K562 (cell line): Measurements from ENCODE around the gene ATM. TPM values are rescaled to one million over a fixed set of nuclear protein-coding genes. Genes with fewer than 3 reads are reported as not detected.

ENCODE experiments used
- CBX3 ChIP-seq, 2 experiments: IDR thresholded peaks; 1 replicate in 1 of 2; 2 replicates in 1 of 2; pipeline ENCODE4 v1.6.1; 2012; ENCODE audit warnings: inconsistent platforms in 2 of 2, low read length in 2 of 2, borderline replicate concordance in 1 of 2, control low read depth in 1 of 2
- CEBPB ChIP-seq: fragments of 450-650 bp; IDR thresholded peaks from 2 replicates; pipeline ENCODE4 v1.6.1; 2016; ENCODE audit warnings: missing genetic modification characterization, missing compliant biosample characterization
- CTBP1 ChIP-seq: fragments of 450-650 bp; IDR thresholded peaks from 2 replicates; pipeline ENCODE4 v1.6.1; 2016; ENCODE audit warnings: borderline replicate concordance
- DLX4 ChIP-seq: fragments of 250-450 bp; sonication (Bioruptor Pico); IDR thresholded peaks from 2 replicates; pipeline ENCODE4 v1.6.1; 2021; ENCODE audit warnings: mild to moderate bottlenecking
- E4F1 ChIP-seq: fragments of 250-450 bp; sonication (Bioruptor Pico); IDR thresholded peaks from 2 replicates; pipeline ENCODE4 v1.5.0; 2021; ENCODE audit warnings: mild to moderate bottlenecking, borderline replicate concordance
- HCFC1 ChIP-seq: IDR thresholded peaks from 2 replicates; pipeline ENCODE4 v1.6.1; 2012; ENCODE audit warnings: low read depth, low read length, improper control_type of control experiment
- HDAC3 ChIP-seq: fragments of 450-650 bp; IDR thresholded peaks from 2 replicates; pipeline ENCODE4 v1.6.1; 2018; ENCODE audit warnings: borderline replicate concordance, mild to moderate bottlenecking, moderate library complexity; ENCODE audit not compliant: partially characterized antibody
- HDAC8 ChIP-seq: fragments of 450-650 bp; IDR thresholded peaks from 2 replicates; pipeline ENCODE4 v1.6.1; 2016; ENCODE audit warnings: mild to moderate bottlenecking, missing genetic modification characterization, moderate library complexity, missing compliant biosample characterization
- HEY1 ChIP-seq: fragments of 250-450 bp; sonication (Bioruptor Pico); IDR thresholded peaks from 2 replicates; pipeline ENCODE4 v1.5.0; 2020; ENCODE audit warnings: mild to moderate bottlenecking, moderate library complexity, borderline replicate concordance
- KDM5B ChIP-seq: fragments of 200-600 bp; sonication (generic); IDR thresholded peaks from 2 replicates; pipeline ENCODE4 v1.6.1; 2012; ENCODE audit warnings: low read depth, mild to moderate bottlenecking, moderate library complexity, low read length, control low read depth, inconsistent platforms; ENCODE audit not compliant: insufficient replicate concordance
- MECOM ChIP-seq: fragments of 250-450 bp; sonication (Bioruptor Pico); IDR thresholded peaks from 2 replicates; pipeline ENCODE4 v1.8.0; 2022; ENCODE audit warnings: inconsistent platforms
- MTA3 ChIP-seq: fragments of 450-650 bp; formaldehyde crosslinking; IDR thresholded peaks from 2 replicates; pipeline ENCODE4 v1.6.1; 2017; ENCODE audit warnings: mild to moderate bottlenecking, borderline replicate concordance
- NCOR1 ChIP-seq: fragments of 450-650 bp; IDR thresholded peaks from 2 replicates; pipeline ENCODE4 v1.6.1; 2016; ENCODE audit warnings: mild to moderate bottlenecking, moderate library complexity
- NR2F6 ChIP-seq: fragments of 450-650 bp; formaldehyde crosslinking; IDR thresholded peaks from 2 replicates; pipeline ENCODE4 v1.4.0; 2020; ENCODE audit warnings: mild to moderate bottlenecking
- NR4A1 ChIP-seq, 2 experiments: fragments of 250-450 bp in 1 of 2; fragments of 450-650 bp in 1 of 2; sonication (Bioruptor Pico) in 1 of 2; IDR thresholded peaks; 2 replicates each; pipeline versions ENCODE4 v1.4.0 to v1.6.1; 2016 to 2020; ENCODE audit warnings: mild to moderate bottlenecking in 2 of 2, missing compliant biosample characterization in 1 of 2, missing genetic modification characterization in 1 of 2, moderate library complexity in 1 of 2
- PYGO2 ChIP-seq: fragments of 450-650 bp; IDR thresholded peaks from 2 replicates; pipeline ENCODE4 v1.6.1; 2016; ENCODE audit warnings: mild to moderate bottlenecking, missing genetic modification characterization, moderate library complexity, missing compliant biosample characterization
- RAD51 ChIP-seq: fragments of 450-650 bp; IDR thresholded peaks from 2 replicates; pipeline ENCODE4 v1.7.1; 2016; ENCODE audit warnings: low read depth, mild to moderate bottlenecking, borderline replicate concordance
- RCOR1 ChIP-seq, 2 experiments: IDR thresholded peaks; 2 replicates each; pipeline ENCODE4 v1.6.1; 2012; ENCODE audit warnings: low read depth in 2 of 2, low read length in 2 of 2, borderline replicate concordance in 1 of 2, improper control_type of control experiment in 1 of 2
- SOX6 ChIP-seq: fragments of 450-650 bp; IDR thresholded peaks from 2 replicates; pipeline ENCODE4 v1.6.1; 2014; ENCODE audit warnings: mild to moderate bottlenecking
- SP1 ChIP-seq: sonication (generic); formaldehyde crosslinking; IDR thresholded peaks from 2 replicates; pipeline ENCODE4 v1.8.1; 2022; ENCODE audit warnings: mild to moderate bottlenecking, missing genetic modification reagents
- TCF7L2 ChIP-seq: fragments of 150-350 bp; IDR thresholded peaks from 2 replicates; pipeline ENCODE4 v1.6.1; 2016; ENCODE audit warnings: low read depth, mild to moderate bottlenecking, low read length, moderate library complexity
- ZFP36 ChIP-seq: fragments of 150-350 bp; IDR thresholded peaks from 2 replicates; pipeline ENCODE4 v1.6.1; 2018; ENCODE audit warnings: low read length, low read depth; ENCODE audit not compliant: partially characterized antibody
- ZNF347 ChIP-seq: fragments of 450-650 bp; formaldehyde crosslinking; IDR thresholded peaks from 2 replicates; pipeline ENCODE4 v1.4.0; 2020; ENCODE audit warnings: low read depth, mild to moderate bottlenecking, moderate library complexity
- ZNF398 ChIP-seq: fragments of 250-450 bp; sonication (Bioruptor Pico); IDR thresholded peaks from 2 replicates; pipeline ENCODE4 v1.8.0; 2021; ENCODE audit warnings: moderate library complexity, mild to moderate bottlenecking, inconsistent platforms
- polyA plus RNA-seq, 8 experiments: library from polyadenylated mRNA; depleted of rRNA in 4 of 8; stranded (reverse) in 5 of 8; unstranded in 3 of 8; fragments of >200 nt; fragmentation: Nextera tagmentation in 2 of 8; fragmentation: Illumina TruSeq in 1 of 8; extraction: Ambion mirVana in 2 of 8; extraction: Trizol in 1 of 8; gene quantifications; 2 replicates each; pipeline versions ENCODE4 v1.2.1 to v1.2.3, GENCODE V29; 2011 to 2014; ENCODE audit warnings: inconsistent platforms in 1 of 8, missing spikeins in 1 of 8
- total RNA-seq, 7 experiments: library from RNA; depleted of rRNA in 6 of 7; stranded (reverse); fragments of >200 nt in 6 of 7; fragmentation: Illumina TruSeq in 2 of 7; extraction: Trizol in 2 of 7; gene quantifications; 2 replicates each; pipeline versions ENCODE4 v1.2.1 to v1.2.3, GENCODE V29; 2011 to 2021; ENCODE audit warnings: low replicate concordance in 1 of 7

ATM gene
- total and polyA plus RNA-seq, 9 of the 15 experiments (the other 6 are each of a cell fraction or from before 2014, with no cell fraction given): 8.3 to 46.8 (median 26.2) TPM

GRCh38 chr11:108223348-108224149 lies 682 bp downstream of the ATM start (continued):
- TF ChIP-seq ZNF398 (no peak), HEY1 (CRISPR knock-in tag) (peak; percentile 98), HCFC1 (no peak), E4F1 (no peak), TCF7L2 (no peak), SOX6 (peak; percentile 94), CBX3 (IDR thresholded peaks at IDR 0.05; ENCODE audit: borderline replicate concordance in 1 of 2, low read length in 2 of 2) (peak in 1 of 2 experiments; percentile 29; a peak in 1 of 3 replicates), MTA3 (peak; percentile 17; the same call in 1 of the 2 replicates), CEBPB (tag) (no peak; the same call in 1 of the 2 replicates), ZFP36 (no peak), RCOR1 (IDR thresholded peaks at IDR 0.05; ENCODE audit: borderline replicate concordance in 1 of 2, low read depth in 2 of 2, low read length in 2 of 2) (peak in 1 of 2 experiments; percentile 98; a peak in 3 of 4 replicates), DLX4 (CRISPR knock-in tag) (no peak), HDAC3 (peak; percentile 78), NR2F6 (no peak), KDM5B (peak; percentile 5), MECOM (CRISPR knock-in tag) (peak; percentile 80), ZNF347 (CRISPR knock-in tag) (no peak), NR4A1 (CRISPR knock-in tag; IDR thresholded peaks at IDR 0.05) (no peak), NR4A1 (tag; IDR thresholded peaks at IDR 0.05) (peak; percentile 30; the same call in 1 of the 2 replicates), RAD51 (peak; percentile 37; the same call in 1 of the 2 replicates), HDAC8 (tag) (no peak), NCOR1 (peak; percentile 91), PYGO2 (0 out of 2 replicates have a peak, but pooled peaks have one; percentile 56), CTBP1 (peak; percentile 68), SP1 (CRISPR knock-in tag) (no peak)
